ENCODE results near the gene MRPS27. TPM values are rescaled to one million over a fixed set of nuclear protein-coding genes. Genes with fewer than 3 reads are reported as not detected.

The MRPS27 gene
- total and polyA plus RNA-seq, 9 of the 15 experiments (the other 6 are each of a cell fraction or from before 2014, with no cell fraction given), result 73.6 to 144 (median 106) TPM

GRCh38 chr5:72369301-72369700 is 49.3 kb upstream of the MRPS27 start:
- ChIA-PET CTCF (ENCODE audit: low intra/inter-chr PET ratio) (interaction anchor here (1.2 kb wide), 1 partner anchor 215 kb away, joined by 3 read pairs; no protein-coding TSS in a partner anchor), POLR2A (no interaction called here)
- no peaks in the 10 kb centered on the region; a peak in 1 of 5 replicates for H3K4me1 ChIP-seq (replicated peaks in 1 of 2; ENCODE audit: control insufficient read depth in 2 of 2, insufficient read depth in 2 of 2, low read length in 2 of 2)
- no peak for TF ChIP-seq TARDBP (IDR thresholded peaks at IDR 0.05)
- no peak for TF ChIP-seq BHLHE40 (IDR thresholded peaks at IDR 0.05; ENCODE audit: low read length)
- no peak for TF ChIP-seq EGR1 (conservative IDR thresholded peaks at IDR 0.05)
- TF ChIP-seq BRD4 (IDR thresholded peaks at IDR 0.05), result no peak
- no peak for TF ChIP-seq ZBTB11 (CRISPR knock-in tag; IDR thresholded peaks at IDR 0.05)
- no peak overlapping the region for H3K9ac ChIP-seq (ENCODE audit: insufficient read depth in 1 of 2, low read depth in 2 of 2, low read length in 2 of 2)
- no peak for DNase-seq (ENCODE audit: extremely low read depth in 1 of 4, low spot score in 3 of 4)
- ATAC-seq, result no peak
- no TSS peak for BruUV-seq (replicated peaks)
- no peak overlapping the region for H3K27ac ChIP-seq (ENCODE audit: extremely low read depth, low read depth, low read length)
- intact Hi-C loops (cut with micrococcal nuclease), result no loop called here
- no peak overlapping the region for H3K4me2 ChIP-seq (ENCODE audit: insufficient read depth, low read length)
- no peak for FAIRE-seq
- in situ Hi-C loops (cut with MboI), result no loop called here
- H2AFZ ChIP-seq (ENCODE audit: low read depth, low read length), result no peak overlapping the region
- H3K79me2 ChIP-seq (ENCODE audit: control insufficient read depth, insufficient read depth, low read length), result no peaks in the 10 kb centered on the region
- H3K9me3 ChIP-seq (replicated peaks; ENCODE audit: control insufficient read depth, insufficient read depth, low read depth, low read length), result no peaks in the 10 kb centered on the region
- no peaks in the 10 kb centered on the region for H4K20me1 ChIP-seq (replicated peaks; ENCODE audit: control insufficient read depth, insufficient read depth, low read length)
- WGBS (ENCODE audit: insufficient coverage, low coverage, missing lambda C conversion rate), result 59% methylated on average over 1 of the region's 1 CpG
- H3K4me3 ChIP-seq, result no peak overlapping the region
- H3K9me1 ChIP-seq (ENCODE audit: control insufficient read depth, insufficient read depth, low read length), result no peaks in the 10 kb centered on the region
- H3K27me3 ChIP-seq (ENCODE audit: control insufficient read depth in 2 of 2, insufficient read depth in 2 of 2, low read length in 2 of 2), result no peaks in the 10 kb centered on the region
- H3K36me3 ChIP-seq (ENCODE audit: control insufficient read depth, insufficient read depth, low read length), result peaks cover 2% of the 10 kb centered on the region; the same call in 1 of the 3 replicates
